NB4 (cell line): ENCODE results near the gene FAM221A.

Source experiments
- CTCF ChIP-seq: IDR thresholded peaks from one replicate; pipeline ENCODE4 v1.5.1; 2012; ENCODE audit warnings: low read depth, low read length
- MAX ChIP-seq: IDR thresholded peaks from 2 replicates; pipeline ENCODE4 v1.6.1; 2011; ENCODE audit warnings: low read depth, low read length
- MYC ChIP-seq: IDR thresholded peaks from 2 replicates; pipeline ENCODE4 v1.6.1; 2011; ENCODE audit warnings: low read depth, low read length
- POLR2A ChIP-seq: IDR thresholded peaks from 2 replicates; pipeline ENCODE4 v1.6.1; 2011; ENCODE audit warnings: mild to moderate bottlenecking; ENCODE audit not compliant: insufficient read length; ENCODE audit errors: extremely low read depth

DNA sequence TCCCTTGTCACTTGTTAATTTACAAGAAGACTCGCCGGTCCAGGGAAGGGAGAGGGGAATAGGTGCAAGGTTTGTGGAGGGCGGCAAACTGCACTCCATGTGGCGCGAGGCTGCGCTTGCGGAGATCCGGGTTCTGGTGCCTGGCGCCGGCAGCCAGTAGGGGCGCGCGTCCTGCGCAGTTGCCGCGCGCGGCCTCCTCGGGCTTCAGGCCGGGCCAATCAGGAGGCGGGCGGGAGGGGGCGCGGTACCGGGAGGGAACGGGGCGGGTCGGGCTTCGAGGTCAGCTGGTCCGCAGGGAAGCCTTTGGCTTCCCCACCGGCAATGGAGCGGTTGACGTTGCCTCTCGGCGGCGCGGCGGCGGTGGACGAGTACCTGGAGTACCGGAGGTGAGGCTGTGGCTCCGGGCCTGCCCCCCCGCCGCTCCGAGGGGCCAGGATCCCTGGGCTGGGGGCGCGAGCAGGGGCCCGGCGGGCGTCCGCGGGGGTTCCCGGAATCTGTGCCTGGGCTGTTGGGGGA lies at the start of gene FAM221A:
- TF ChIP-seq CTCF: no peak
- TF ChIP-seq POLR2A: no peak
- TF ChIP-seq MAX: no peak
- TF ChIP-seq MYC: no peak
